ENCODE results near the gene DUSP21.
"Not testable (repeated sequence)": the region's sequence is repeated elsewhere in the genome, so short reads cannot be mapped to it uniquely, and the experiment has no call there.

The DUSP21 gene

DNA sequence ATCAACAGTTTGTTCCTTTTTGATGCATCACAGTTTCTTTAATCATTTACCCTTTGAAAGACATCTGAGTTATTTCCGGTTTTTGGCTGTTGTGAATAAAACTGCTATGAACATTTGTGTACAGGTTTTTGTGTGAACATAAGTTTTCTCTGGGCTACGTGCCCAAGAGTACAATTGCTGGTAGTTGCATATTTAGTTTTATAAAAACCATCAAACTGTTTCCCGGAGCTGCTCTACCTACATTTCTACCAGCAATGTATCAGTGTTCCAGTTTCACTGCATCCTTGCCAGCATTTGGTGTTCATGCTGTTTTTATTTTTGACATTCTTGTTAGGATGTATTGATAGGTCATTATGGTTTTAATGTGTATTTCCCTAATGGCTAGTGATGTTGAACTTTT is 46.4 kb downstream of the DUSP21 start:
- Histone ChIP-seq H3K4me3 (no peak overlapping the region), H3K27me3 (ENCODE audit: low read depth) (no peaks in the 10 kb centered on the region), H3K36me3 (replicated peaks) (no peaks in the 10 kb centered on the region), H3K4me1 (0 out of 2 replicates have a peak, but pooled peaks cover 2% of the 10 kb centered on the region), H3K9me3 (0 out of 2 replicates have a peak, but pooled peaks cover 3% of the 10 kb centered on the region)
- in situ Hi-C loops (cut with MboI; ENCODE audit: low sequenced_read_pairs): no loop called here
- no peak for DNase-seq (ENCODE audit: low spot score in 2 of 2)

DNA sequence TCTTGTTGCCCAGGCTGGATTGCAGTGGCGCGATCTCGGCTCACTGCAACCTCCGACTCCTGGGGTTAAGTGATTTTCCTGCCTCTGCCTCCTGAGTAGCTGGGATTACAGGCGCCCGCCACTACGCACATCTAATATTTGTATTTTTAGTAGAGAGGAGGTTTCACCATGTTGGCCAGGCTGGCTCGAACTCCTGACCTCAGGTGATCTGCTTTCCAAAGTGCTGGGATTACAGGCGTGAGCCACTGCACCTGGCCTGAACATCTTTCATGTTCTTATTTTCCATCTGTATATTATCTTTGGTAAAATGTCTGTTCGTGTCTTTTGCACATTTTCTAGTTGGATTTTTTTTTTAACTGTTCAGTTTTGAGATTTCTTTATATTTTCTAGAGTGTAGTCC is 46.9 kb downstream of the DUSP21 start:
- H3K36me3 ChIP-seq (replicated peaks); H3K4me3 ChIP-seq; H3K9me3 ChIP-seq; in situ Hi-C loops (cut with MboI; ENCODE audit: low sequenced_read_pairs); DNase-seq (ENCODE audit: low spot score in 2 of 2); H3K4me1 ChIP-seq; H3K27me3 ChIP-seq (ENCODE audit: low read depth): not testable (repeated sequence)

DNA sequence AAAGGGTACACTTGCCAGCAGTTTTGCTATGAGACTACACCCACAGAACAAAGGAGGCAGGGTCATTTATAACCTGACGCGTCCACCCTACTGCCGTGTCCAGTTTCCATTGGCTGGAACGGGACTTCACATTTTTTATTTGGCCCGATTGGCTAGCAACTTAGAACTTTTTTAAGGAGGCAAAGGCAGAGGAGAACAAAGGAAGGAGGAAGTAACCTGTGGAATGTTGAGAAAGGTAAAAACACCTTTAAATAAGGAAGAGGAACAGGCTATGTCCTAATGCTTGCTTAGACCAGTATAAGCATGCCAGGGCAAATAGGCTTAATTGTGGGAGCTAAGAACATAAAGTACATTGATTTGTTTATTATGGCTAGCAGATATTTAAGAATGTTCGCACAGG is 47.8 kb downstream of the DUSP21 start:
- H3K4me1 ChIP-seq: 0 out of 2 replicates have a peak, but pooled peaks cover 2% of the 10 kb centered on the region
- H3K9me3 ChIP-seq: 0 out of 2 replicates have a peak, but pooled peaks cover 3% of the 10 kb centered on the region
- DNase-seq (ENCODE audit: low spot score in 2 of 2): no peak
- no peak overlapping the region for H3K4me3 ChIP-seq
- H3K36me3 ChIP-seq (replicated peaks): no peaks in the 10 kb centered on the region
- H3K27me3 ChIP-seq (ENCODE audit: low read depth): no peaks in the 10 kb centered on the region
- in situ Hi-C loops (cut with MboI; ENCODE audit: low sequenced_read_pairs): no loop called here
